Sigmoid colon (tissue), 4 donors: Measurements from ENCODE around the gene CPM.

ENCODE experiments used
- EP300 ChIP-seq, 4 donors: sonication (generic); formaldehyde crosslinking; IDR thresholded peaks; one replicate each; pipeline ENCODE4 v1.6.1; 2017; ENCODE audit warnings: antibody characterized with exemption in 4 of 4
- TF ChIP-seq, protein P1 (sequence below), 4 experiments: fragments of 450-650 bp in 3 of 4; fragments of 200-600 bp in 1 of 4; IDR thresholded peaks; one replicate each; pipeline ENCODE4 v1.5.1; 2016 to 2019; ENCODE audit warnings: antibody characterized with exemption in 4 of 4, mild to moderate bottlenecking in 3 of 4, moderate library complexity in 2 of 4

DNA sequence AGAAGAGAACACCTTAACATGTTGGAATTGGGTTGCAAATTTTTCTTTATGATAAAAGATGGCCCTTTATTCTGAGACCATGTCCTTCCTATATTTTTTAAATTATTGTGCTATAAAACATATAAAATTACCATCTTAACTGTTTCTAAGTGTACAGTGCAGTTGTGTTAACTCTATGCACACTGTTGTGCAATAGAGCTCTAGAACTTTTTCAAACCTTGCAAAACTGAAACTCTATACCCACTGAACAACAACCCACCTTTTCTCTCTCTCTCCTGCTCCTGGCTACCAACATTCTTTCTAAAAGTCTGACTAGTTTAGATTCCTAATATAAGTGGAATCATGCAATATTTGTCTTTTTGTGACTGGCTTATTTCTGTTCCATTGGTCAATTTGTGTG lies 7.8 kb upstream of the CPM start:
- TF ChIP-seq, protein P1, sequence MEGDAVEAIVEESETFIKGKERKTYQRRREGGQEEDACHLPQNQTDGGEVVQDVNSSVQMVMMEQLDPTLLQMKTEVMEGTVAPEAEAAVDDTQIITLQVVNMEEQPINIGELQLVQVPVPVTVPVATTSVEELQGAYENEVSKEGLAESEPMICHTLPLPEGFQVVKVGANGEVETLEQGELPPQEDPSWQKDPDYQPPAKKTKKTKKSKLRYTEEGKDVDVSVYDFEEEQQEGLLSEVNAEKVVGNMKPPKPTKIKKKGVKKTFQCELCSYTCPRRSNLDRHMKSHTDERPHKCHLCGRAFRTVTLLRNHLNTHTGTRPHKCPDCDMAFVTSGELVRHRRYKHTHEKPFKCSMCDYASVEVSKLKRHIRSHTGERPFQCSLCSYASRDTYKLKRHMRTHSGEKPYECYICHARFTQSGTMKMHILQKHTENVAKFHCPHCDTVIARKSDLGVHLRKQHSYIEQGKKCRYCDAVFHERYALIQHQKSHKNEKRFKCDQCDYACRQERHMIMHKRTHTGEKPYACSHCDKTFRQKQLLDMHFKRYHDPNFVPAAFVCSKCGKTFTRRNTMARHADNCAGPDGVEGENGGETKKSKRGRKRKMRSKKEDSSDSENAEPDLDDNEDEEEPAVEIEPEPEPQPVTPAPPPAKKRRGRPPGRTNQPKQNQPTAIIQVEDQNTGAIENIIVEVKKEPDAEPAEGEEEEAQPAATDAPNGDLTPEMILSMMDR (IDR thresholded peaks at IDR 0.05) = no peak
- no peak for TF ChIP-seq EP300 (IDR thresholded peaks at IDR 0.05)
